IPS-11a (cell line): ENCODE data around the gene PEX19.

ENCODE experiments used
- H3K4me3 ChIP-seq: one replicate; pipeline ENCODE4 v1.5.1; 2013; ENCODE audit warnings: low read depth, low read length, control low read depth

Gene PEX19

DNA sequence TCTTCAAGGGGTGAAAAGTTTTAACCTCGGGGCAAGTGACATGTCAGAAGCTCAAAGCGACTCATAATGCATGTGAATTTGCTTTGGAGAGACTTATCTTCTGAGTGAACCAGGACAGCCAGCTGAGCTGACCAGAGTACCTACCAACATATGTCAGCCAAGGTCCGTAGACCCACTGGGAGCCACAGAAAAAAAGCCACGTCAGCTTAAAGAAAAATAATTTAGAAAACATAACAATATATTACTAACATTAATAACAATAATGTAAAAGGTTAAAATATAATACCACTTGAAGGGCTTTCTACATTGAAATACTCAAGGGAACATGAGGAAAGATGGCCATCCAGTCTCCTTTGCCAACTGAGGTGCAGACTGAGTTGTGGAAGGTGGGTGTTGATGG, 6.9 kb downstream of the PEX19 start:
- H3K4me3 ChIP-seq = no peak overlapping the region

DNA sequence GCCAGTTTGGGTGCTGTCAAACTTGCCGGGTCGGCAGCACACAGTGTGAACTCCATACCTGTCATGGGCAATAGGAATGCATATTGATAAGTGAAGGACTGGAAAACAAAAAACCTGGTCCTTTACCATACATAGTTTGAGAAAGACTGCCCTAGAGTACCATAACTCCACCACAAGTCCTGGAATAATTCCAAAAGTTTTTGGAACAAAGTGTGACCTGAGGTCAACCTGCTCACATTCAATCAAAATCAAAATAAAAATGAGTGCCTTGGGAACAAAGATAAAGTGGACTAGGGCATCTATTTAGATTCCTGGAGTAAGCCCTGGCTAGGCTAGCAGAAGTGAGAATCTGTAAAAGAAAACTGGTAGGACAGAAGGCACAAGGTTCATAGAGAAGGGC, 7.6 kb downstream of the PEX19 start:
- no peak overlapping the region for H3K4me3 ChIP-seq

DNA sequence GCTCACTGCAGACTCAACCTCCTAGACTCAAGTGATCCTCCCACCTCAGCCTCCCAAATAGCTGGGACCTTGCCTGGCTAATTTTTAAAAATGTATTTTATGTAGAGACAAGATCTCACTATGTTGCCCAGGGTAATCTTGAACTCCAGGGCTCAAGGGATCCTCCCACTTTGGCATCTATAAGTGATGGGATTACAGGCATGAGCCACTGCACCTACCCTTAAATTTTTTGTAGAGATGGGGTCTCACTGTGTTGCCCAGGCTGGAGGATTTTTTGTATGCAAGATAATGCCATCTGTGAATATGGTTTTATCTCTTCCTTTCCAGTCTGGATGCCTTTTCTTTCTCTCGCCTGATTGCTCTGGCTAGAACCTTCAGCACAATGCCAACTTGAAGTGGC, 13.9 kb downstream of the PEX19 start:
- no peak overlapping the region for H3K4me3 ChIP-seq

DNA sequence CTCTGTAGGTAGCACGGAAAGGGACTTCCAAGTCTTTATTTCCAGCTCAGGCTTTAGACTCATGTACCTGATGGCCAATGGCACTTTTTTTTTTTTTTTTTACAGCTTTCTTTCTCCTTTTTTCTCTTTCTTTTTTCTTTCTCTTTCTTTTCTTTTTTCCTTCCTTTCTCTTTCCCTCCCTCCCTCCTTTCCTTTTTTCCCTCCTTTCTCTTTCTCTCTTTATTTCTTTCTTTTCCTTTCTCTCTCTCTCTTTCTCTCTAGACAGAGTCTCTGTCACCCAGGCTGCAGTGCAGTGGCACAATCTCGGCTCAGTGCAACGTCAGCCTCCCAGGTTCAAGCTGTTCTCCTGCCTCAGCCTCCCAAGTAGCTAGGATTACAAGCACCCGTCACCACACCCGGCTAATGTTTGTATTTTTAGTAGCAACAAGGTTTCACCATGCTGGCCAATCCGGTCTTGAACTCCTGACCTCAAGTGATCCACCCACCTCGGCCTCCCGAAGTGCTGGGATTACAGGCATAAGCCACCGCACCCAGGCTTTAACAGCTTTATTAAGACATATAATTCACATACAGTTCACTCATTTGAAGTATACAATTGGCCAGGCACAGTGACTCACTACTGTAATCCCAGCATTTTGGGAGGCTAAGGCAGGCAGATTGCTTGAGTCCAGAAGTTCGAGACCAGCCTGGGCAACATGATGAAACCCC, 17.5 kb downstream of the PEX19 start:
- H3K4me3 ChIP-seq = no peak overlapping the region

- H3K4me3 ChIP-seq = no peak overlapping the region
These were observed 20.1 kb downstream of the PEX19 start for GRCh38 chr1:160264795-160265307.

DNA sequence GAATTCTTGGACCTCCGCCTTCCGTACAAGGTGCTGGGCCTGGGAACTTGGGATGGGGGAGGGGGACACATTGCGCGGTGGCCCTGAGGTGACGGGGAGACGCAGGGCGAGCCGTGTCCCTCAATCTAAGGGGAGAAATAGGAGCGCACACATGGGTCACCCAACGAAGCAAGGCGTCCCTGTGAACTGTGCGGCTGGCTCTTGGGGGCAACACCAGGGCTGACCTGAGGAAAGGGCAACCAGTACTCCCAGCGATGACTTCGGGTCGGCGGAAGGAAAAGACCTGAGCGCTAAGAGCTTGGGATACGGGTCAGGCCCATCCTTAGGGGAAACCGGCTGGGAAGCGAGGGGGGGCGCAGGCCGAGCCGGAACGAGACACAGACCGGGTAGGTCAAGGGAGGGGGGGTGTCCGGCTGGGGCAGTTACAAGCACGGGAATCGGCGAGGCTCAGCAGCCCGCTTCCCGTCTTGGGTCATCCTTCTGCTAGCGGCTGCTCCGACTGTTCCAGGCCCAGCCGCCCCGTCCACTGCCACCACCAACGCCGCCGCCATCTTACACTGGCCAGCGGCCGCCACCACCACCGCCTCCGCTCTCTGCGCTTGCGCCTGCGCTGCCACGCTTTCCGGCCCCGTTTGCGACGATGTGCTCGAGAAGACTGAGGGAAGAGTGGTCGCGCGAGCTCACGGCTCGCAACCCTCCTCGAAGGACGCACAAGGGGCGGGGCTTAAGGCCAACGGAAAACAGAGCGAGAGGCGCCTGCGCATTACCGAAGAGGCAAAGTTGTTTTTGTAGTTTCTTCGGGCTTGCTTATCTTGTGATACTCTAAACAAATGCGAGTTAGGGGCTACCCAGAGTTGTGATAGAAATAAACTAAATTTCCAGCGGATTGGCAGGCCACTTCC, 22.8 kb downstream of the PEX19 start, which contains the start of gene DCAF8:
Gene DCAF8, minus strand, starts transcription at position 657 of the 902 bp plus-strand sequence. CDS start 18,541 bp downstream, outside the sequence.
- peak within 1 kb of the TSS; percentile 99 for H3K4me3 ChIP-seq

DNA sequence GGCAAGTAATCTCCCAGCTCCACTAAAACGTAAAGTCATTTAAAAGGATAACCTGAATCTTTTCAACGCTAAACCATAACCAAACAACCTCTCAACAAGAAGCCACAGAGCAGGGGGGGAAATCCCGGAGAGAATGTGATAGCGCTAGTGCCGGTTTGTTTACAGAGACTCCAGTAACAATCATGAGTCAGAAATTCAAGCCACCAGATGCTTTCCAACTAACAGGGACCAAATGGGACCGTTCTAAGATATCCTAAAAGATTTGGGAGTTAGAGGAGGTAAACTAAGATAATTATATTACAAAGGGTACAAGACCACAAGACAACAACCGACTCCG, 23.4 kb downstream of the PEX19 start:
- H3K4me3 ChIP-seq = peak overlapping the region; percentile 99

GRCh38 chr1:160260406-160261382, 24.2 kb downstream of the PEX19 start:
- H3K4me3 ChIP-seq = peak overlapping the region; percentile 99

DNA sequence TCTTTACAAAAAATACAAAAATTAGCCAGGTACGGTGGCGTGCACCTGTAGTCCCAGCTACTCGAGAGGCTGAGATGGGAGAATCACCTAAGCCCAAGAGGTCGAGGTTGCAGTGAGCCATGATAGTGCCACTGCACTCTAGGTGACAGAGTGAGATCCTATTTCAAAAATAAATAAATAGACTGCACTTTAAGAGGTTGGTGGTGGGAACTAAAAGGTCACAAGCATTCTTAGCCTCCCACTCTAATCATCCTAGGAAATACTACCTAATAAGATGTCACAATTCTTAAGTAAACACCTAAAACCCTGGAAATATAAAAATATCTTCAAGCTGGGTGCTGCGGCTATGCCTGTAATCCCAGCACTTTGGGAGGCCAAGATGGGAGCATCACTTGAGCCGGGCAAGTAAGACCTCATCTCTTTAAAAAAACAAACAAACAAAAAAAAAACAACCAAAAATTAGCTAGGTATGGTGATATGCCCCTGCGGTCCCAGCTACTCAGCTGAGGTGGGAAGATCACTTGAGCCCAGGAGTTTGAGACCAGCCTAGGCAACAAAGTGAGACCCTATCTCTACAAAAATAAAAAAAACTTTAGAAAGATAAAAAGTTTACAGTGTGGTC, 26.6 kb downstream of the PEX19 start:
- no peak overlapping the region for H3K4me3 ChIP-seq

GRCh38 chr1:160257411-160258015, 27.4 kb downstream of the PEX19 start:
- H3K4me3 ChIP-seq = no peak overlapping the region

- no peak overlapping the region for H3K4me3 ChIP-seq
These were observed 28.4 kb downstream of the PEX19 start for GRCh38 chr1:160256396-160257046.

- no peak overlapping the region for H3K4me3 ChIP-seq
These were observed 29.1 kb downstream of the PEX19 start for GRCh38 chr1:160255781-160256300.

- H3K4me3 ChIP-seq = no peak overlapping the region
These were observed 33.0 kb downstream of the PEX19 start for GRCh38 chr1:160251687-160252526.

- H3K4me3 ChIP-seq = no peak overlapping the region
These were observed 33.9 kb downstream of the PEX19 start for GRCh38 chr1:160251011-160251410.

DNA sequence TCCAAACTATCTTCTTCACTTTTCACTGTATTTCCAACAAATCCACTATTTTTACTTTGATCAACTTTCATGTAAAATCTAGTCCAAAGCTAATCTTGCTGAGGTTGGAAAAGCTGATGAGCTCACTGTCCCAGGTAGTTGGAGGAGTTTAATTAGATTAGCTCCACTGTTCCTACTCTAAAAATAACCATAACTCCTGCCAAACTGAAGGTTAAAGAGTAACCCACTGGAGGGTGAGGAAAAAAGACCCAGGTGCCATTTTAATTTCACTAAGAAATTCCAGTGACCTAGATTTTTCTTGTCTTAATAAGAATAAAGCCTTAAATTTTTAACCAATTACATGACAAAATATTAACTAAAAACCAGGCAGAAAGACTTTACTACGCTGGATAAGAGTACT, 37.9 kb downstream of the PEX19 start:
- H3K4me3 ChIP-seq = no peak overlapping the region

DNA sequence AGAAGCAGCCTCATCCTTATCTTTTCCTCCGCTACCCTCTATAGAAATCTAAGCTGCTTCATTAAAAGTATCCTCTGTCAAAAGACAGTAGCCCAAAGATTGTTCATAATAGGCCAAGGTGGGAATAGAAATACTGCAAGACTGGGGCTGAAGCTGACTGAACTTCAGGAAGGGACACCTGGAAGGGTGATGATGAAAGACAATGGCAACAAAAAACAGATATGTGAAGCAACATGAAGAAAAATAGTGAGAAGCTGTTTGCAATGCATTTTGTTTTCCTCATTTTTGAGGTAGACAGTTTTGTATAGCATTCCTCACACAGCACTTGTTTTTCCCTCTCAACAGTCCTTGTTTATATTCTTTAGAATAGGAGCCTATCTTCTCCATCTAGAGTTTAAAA, 39.5 kb downstream of the PEX19 start:
- H3K4me3 ChIP-seq = no peak overlapping the region

- H3K4me3 ChIP-seq = no peak overlapping the region
These were observed 40.7 kb downstream of the PEX19 start for GRCh38 chr1:160244209-160244608.

- no peak overlapping the region for H3K4me3 ChIP-seq
These were observed 41.2 kb downstream of the PEX19 start for GRCh38 chr1:160243767-160244166.
